GM10847 (cell line): ENCODE data around the gene GALNT14.

ENCODE experiments used
- POLR2A ChIP-seq: IDR thresholded peaks from 2 replicates; pipeline ENCODE4 v1.6.1; 2011; ENCODE audit not compliant: insufficient read length; ENCODE audit errors: extremely low read depth

The GALNT14 gene

DNA sequence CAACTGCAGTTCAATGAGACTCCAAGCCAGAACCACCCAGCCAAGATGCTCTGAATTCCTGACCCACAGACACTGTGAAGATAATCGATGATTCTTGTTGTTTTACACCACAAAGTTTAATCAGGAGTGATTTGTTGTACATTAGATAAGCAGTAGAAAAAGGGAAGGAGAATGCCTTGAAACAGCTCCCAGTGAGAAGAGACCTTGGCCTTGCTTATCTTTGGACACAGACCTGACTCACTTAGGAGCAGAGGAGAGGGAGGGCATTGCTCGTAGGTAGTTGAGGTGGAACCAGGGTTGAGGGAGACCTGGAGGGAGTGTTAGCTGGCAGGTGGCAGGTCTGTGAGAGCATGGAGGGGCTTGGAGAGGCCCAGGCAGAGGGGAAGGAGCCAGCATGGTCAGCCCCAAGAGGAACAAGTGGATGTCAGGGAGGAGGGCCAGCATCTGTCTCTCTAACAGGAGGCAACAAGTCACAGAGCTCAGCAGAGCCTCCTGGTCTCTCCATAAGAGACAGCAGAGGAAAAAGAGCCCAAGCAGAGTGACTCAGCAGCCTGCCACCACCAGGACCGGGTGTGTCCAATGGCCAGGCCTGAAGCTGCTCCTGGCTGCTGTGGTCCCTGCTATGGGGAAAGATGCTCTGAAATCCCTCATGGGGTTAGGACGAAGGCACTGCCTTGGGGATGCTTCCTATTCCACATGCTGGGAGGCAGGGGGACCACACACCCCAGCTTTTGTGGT, 169.4 kb downstream of the GALNT14 start:
- TF ChIP-seq POLR2A = no peak

- no peak for TF ChIP-seq POLR2A
These were observed 171.5 kb downstream of the GALNT14 start for GRCh38 chr2:30966786-30967185.

GRCh38 chr2:30965022-30965531, 173.2 kb downstream of the GALNT14 start:
- TF ChIP-seq POLR2A = no peak

GRCh38 chr2:30964334-30965005, 173.8 kb downstream of the GALNT14 start:
- TF ChIP-seq POLR2A = no peak

DNA sequence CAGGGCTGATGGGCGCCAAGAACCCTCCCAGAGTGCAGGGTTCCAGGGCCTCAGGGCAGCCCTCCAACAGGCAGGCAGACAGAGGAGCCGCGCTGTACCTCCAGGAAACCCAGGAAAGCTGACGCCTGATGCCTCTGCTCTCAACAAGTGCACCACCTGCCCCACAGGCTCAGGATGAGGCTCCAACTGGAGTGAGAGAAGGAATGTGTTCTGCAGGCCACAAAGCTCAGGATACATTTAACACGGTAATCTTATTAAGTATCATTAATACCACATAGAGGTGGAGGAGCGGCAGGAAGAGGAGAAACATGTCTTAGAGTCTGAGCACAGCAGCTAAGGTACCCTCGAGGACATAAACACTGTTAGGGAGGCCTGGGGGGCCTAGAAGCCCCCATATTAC, 175.1 kb downstream of the GALNT14 start:
- TF ChIP-seq POLR2A = no peak

DNA sequence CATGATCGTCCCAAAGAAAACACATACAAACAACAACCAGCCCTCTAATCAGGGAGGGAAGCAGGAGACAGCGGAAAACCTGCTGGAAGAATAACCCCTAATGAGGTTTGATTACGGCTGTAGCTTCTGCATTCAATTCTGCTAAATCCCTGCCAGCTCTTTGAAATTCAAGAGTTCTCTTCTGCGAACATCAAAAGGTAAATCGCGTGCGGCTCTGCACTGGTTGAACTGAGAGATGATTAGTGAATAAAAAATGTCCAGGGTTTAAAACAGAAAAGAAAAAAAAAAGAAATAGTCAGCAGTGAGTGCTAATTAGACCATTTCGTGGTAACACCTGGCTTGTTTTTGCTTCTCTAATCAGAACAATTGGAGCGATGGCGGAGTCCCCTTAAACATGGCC, 178.0 kb downstream of the GALNT14 start:
- no peak for TF ChIP-seq POLR2A

DNA sequence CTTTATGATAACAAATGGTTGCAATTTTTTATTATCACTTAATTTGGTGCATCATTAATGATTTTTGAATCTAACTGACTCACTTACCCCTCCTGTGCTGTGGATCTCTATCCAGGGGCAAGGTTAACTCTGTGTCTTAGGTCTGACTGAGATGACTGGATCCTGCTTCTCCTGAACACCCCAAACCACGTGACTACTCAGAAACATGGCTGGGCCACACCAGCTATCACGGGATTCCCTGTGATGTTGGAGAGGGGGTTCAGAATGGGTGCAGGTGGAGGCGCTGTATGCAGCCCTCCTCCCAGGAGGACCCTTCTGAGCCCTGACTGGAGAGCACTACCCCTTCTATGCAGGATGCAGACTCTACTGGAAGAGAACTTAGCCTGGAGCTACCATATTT, 178.6 kb downstream of the GALNT14 start:
- no peak for TF ChIP-seq POLR2A

DNA sequence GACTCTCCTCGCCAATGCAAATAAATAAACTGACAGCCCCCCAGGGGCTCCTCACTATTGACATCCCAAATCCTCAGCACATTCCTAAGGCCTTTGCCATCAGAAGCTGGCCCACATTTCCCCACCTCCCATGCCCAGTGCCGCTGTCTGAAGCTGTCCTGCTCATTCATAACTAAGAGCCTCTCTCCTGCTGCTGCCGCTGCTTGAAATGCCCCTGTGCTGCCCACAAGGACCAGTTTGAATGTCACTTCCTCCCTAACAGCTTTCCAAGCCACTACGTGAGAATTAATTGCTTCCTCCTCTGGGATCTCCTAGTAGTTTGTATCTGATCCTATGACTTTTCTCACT, 179.3 kb downstream of the GALNT14 start:
- no peak for TF ChIP-seq POLR2A

DNA sequence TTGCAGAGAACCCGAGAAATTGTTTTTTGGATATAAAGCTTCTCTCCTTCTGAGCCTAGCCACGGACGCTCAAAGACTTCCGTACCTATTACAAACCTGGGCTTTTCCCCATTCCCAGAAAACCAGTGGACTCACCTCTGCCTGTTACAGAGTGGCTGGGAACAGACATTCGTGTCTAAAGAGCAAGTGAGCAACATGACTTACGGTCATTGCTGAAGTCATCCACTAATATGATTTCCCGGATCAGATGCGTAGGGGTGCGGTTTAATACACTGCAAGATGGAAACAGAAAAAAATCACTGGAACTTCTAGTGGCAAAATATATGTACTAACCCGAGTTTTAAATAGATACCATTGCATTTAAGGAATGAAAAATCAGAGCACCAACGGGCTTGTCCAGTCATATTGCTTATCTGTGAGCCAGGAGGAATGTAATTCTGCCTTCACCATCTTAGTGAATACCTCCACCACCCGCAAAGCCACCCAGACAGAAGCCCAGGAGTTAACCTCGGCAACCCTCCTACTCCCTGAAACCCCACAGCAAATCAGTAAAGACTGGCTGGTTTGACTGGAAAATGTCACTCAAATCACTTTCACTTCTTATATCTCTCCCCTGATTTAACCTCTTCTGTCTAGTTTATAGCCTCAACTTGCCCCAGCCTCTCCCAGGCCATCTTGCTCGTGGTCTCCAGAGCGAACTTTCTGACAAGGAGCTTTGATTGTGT, 179.9 kb downstream of the GALNT14 start:
- TF ChIP-seq POLR2A = no peak

DNA sequence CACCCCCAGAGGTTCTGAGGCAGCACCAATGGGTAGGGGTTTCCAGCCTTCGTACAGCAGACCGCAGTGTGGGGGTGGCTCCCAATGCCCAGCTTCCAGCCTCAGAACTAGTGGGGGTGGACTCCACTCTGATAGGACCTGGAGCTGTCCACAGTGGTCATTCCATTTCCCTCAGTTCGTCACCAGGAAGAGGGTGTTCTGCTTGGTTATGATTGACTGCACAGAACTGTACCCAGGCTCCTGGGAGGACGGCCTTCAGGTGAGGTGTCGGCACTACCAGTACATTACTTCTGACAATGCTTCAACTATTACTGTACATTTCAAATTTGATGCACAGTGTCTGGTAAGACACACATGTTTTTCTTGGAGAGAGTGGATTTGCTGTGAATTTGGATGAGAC, 180.6 kb downstream of the GALNT14 start:
- no peak for TF ChIP-seq POLR2A

DNA sequence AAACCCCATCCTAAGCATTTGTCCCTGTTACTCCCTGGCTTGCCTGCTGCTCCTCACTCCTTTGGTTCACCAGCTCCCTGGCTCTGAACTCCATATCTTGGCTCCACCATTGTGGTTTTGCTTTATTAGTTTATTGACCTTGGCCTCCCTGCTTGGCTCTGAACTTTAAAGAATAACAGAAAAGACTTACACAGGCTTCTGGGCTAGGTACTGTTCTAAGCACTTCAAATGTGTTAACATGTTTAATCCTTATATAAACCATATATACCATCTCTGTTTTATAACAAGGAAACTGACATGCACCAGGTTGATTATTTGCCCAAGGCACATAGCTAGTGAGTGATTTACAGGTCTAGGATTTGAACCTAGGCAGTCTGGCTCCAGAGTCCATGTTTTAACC, 181.2 kb downstream of the GALNT14 start:
- no peak for TF ChIP-seq POLR2A

DNA sequence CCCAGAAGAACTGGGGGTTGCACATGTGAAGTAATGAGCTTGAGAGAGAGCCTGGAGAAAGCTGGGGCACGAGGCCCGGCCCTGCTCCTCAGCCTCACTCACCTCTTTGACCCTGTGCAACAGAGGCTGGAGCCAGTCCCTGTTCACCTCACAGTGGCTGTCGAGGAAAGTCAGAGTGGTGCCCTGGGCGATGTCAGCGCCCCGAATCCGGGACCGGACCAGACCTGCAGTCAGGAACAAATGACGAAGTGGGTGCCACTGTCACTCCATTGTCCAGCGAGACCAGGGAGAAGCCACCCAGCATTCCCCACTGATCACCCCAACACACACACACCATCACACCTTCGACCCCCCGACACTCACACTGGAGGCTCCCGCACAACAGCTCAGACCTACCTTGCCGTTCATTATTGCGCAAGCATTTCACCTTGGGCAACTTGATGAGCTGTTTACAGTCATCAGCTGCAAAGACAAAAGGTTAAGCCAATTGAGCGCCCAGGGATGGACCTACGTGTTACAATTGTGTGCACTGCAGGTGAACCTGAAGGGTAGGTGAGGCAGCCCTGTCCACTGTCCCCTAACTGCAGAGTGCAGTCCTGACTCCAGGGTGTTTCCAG, 182.6 kb downstream of the GALNT14 start:
- TF ChIP-seq POLR2A = no peak

GRCh38 chr2:30950339-30950738, 187.9 kb downstream of the GALNT14 start:
- no peak for TF ChIP-seq POLR2A

- TF ChIP-seq POLR2A = no peak
These were observed 188.8 kb downstream of the GALNT14 start for GRCh38 chr2:30949435-30949834.

DNA sequence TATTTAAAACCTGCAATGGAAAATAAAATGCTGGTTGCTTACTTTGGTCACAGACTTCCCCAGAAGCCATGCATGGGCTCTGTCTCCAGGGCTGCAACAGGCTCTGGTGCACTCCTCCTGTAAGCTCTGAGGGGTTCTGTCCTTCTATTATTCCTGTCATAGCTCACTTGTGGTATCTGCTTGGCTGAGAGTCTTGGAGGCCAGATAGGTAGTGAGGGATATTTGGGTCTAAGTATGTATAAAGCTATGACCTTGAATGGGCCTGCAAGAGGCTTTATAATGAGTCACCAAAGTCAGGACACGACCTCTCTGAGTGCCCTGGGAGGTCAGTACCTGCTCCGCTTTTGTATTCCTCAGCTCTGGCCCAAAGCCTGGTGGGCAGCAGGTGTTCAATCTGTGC, 189.4 kb downstream of the GALNT14 start:
- TF ChIP-seq POLR2A = no peak

DNA sequence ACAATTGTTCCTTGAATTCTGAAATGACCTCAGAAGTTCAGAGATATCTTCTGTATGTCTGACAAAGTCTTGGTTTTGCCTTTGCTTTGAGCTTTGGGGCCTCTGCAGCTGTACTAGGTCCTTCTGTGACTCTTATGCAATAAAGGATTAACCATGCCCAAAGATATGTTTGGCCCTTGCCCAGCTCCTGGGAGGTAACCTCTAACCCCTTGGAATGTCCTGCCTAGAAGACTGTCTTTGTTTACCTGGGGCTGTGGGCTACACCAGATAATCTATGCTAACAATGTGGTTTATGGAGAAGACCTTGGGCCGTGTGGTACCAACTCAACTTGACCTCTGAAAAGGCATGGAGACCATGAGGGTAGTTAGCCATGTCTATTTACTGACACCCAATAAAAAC, 190.1 kb downstream of the GALNT14 start:
- TF ChIP-seq POLR2A = no peak
